Endothelial cell of umbilical vein (primary cell): Measurements from ENCODE around the gene ITGA8. TPM values are rescaled to one million over a fixed set of nuclear protein-coding genes. Genes with fewer than 3 reads are reported as not detected.

Source experiments
- BruUV-seq: library from RNA; stranded (reverse); fragments of 400-500 nt; replicated peaks from 2 replicates; lab custom pipeline; 2021; lab: Mats Ljungman, UMichigan
- CTCF ChIA-PET: fragments of 300-600, 350-600 bp; sonication (Branson Sonifier 250); formaldehyde crosslinking; loops from one replicate; lab custom pipeline; 2021; ENCODE audit warnings: antibody characterized with exemption, inconsistent platforms; lab: Charles Lee
- POLR2A ChIA-PET: fragments of 300-600, 350-600 bp; sonication (Branson Sonifier 250); formaldehyde crosslinking; loops from one replicate; lab custom pipeline; 2021; ENCODE audit warnings: antibody characterized with exemption, inconsistent platforms; lab: Charles Lee
- DNase-seq: peaks from one replicate; pipeline ENCODE4 v3.0.0-alpha.2; 2011; ENCODE audit warnings: low read depth, low spot score
- FAIRE-seq: peaks from 2 replicates; lab custom pipeline; 2011; peaks lifted over from hg19 to GRCh38; lab: Jason Lieb, UNC
- H2AFZ ChIP-seq: 2 replicates; pipeline ENCODE4 v1.6.0; 2012; ENCODE audit warnings: low read depth, low read length, control low read depth, inconsistent platforms
- H3K27ac ChIP-seq: 2 replicates; pipeline ENCODE4 v1.5.1; 2011; ENCODE audit warnings: low read depth, mild to moderate bottlenecking, control low read depth, low read length, moderate library complexity; ENCODE audit not compliant: insufficient read depth
- H3K27me3 ChIP-seq, 2 experiments: 2 replicates each; pipeline versions ENCODE4 v1.6.0 to v1.6.1; 2011; ENCODE audit warnings: low read length in 2 of 2, mixed read lengths in 1 of 2; ENCODE audit not compliant: control insufficient read depth in 2 of 2, insufficient read depth in 2 of 2
- H3K36me3 ChIP-seq, 2 experiments: 2 replicates in 1 of 2; 3 replicates in 1 of 2; pipeline ENCODE4 v1.5.1; 2011; ENCODE audit warnings: low read length in 2 of 2, mild to moderate bottlenecking in 1 of 2, moderate library complexity in 1 of 2; ENCODE audit not compliant: control insufficient read depth in 2 of 2, insufficient read depth in 2 of 2; ENCODE audit errors: extremely low read depth in 1 of 2
- H3K4me1 ChIP-seq: 3 replicates; pipeline ENCODE4 v1.5.1; 2011; ENCODE audit warnings: mild to moderate bottlenecking, low read length; ENCODE audit not compliant: control insufficient read depth, insufficient read depth; ENCODE audit errors: extremely low read depth
- H3K4me2 ChIP-seq: 2 replicates; pipeline ENCODE4 v1.6.1; 2011; ENCODE audit warnings: low read length, control low read depth, mixed read lengths; ENCODE audit not compliant: insufficient read depth
- H3K4me3 ChIP-seq, 3 experiments: fragments of 200-600 bp in 1 of 3; sonication (generic), shearing (Covaris generic) in 1 of 3; replicated peaks in 1 of 3; 2 replicates each; pipeline ENCODE4 v1.5.1; 2011 to 2016; ENCODE audit warnings: control low read depth in 3 of 3, low read length in 3 of 3, mild to moderate bottlenecking in 2 of 3, inconsistent platforms in 1 of 3, low read depth in 1 of 3, moderate library complexity in 1 of 3; ENCODE audit not compliant: insufficient read depth in 1 of 3
- H3K79me2 ChIP-seq: 2 replicates; pipeline ENCODE4 v1.6.0; 2012; ENCODE audit warnings: low read length, inconsistent platforms; ENCODE audit not compliant: control insufficient read depth, insufficient read depth
- H3K9ac ChIP-seq: replicated peaks from 2 replicates; pipeline ENCODE3; 2011; ENCODE audit warnings: low read length, control low read depth; ENCODE audit not compliant: insufficient read depth; ENCODE audit errors: extremely low read depth
- H3K9me1 ChIP-seq: replicated peaks from 3 replicates; pipeline ENCODE4 v1.6.0; 2011; ENCODE audit warnings: mild to moderate bottlenecking, low read length; ENCODE audit not compliant: control insufficient read depth, insufficient read depth; ENCODE audit errors: extremely low read depth
- H3K9me3 ChIP-seq: replicated peaks from 2 replicates; pipeline ENCODE4 v1.5.1; 2012; ENCODE audit warnings: low read length, inconsistent platforms; ENCODE audit not compliant: control insufficient read depth, insufficient read depth
- H4K20me1 ChIP-seq: replicated peaks from 2 replicates; pipeline ENCODE3; 2011; ENCODE audit warnings: mild to moderate bottlenecking, low read length; ENCODE audit not compliant: control insufficient read depth, insufficient read depth; ENCODE audit errors: extremely low read depth
- EZH2 ChIP-seq: IDR thresholded peaks from 2 replicates; pipeline ENCODE4 v1.6.1; 2012; ENCODE audit warnings: borderline replicate concordance, low read depth, mild to moderate bottlenecking, moderate library complexity, low read length, inconsistent platforms; ENCODE audit not compliant: severe bottlenecking
- FOS ChIP-seq: IDR thresholded peaks from 2 replicates; pipeline ENCODE4 v1.6.1; 2011; ENCODE audit warnings: mild to moderate bottlenecking, low read length, moderate library complexity, borderline replicate concordance; ENCODE audit not compliant: insufficient read depth
- GATA2 ChIP-seq: IDR thresholded peaks from 2 replicates; pipeline ENCODE4 v1.7.0; 2011; ENCODE audit warnings: low read depth, mild to moderate bottlenecking, moderate library complexity, mixed read lengths, low read length; ENCODE audit not compliant: insufficient read length, insufficient read depth
- JUN ChIP-seq: IDR thresholded peaks from 2 replicates; pipeline ENCODE4 v1.6.1; 2011; ENCODE audit warnings: borderline replicate concordance, low read depth; ENCODE audit not compliant: insufficient read length, insufficient read depth
- MYC ChIP-seq: IDR thresholded peaks from one replicate; pipeline ENCODE4 v1.6.1; 2011; ENCODE audit warnings: mild to moderate bottlenecking, low read depth, low read length
- POLR2A ChIP-seq: IDR thresholded peaks from 2 replicates; pipeline ENCODE4 v1.6.1; 2012; ENCODE audit warnings: low read depth, mild to moderate bottlenecking, control low read depth, low read length
- POLR2AphosphoS5 ChIP-seq: IDR thresholded peaks from 2 replicates; pipeline ENCODE4 v1.6.1; 2012; ENCODE audit warnings: low read depth, mild to moderate bottlenecking, control low read depth, low read length, moderate library complexity; ENCODE audit not compliant: insufficient read depth
- dilution Hi-C: fragments of 300-500 bp; cut with MboI; formaldehyde crosslinking; loops from one replicate; pipeline ENCODE4 v1.15.0; 2019; ENCODE audit warnings: low sequenced_read_pairs; ENCODE audit not compliant: extremely low pct_ligation_motif_present
- intact Hi-C: fragments of 100-400 bp; cut with micrococcal nuclease; formaldehyde crosslinking; loops from one replicate; pipeline ENCODE4 v1.10.0; 2022
- polyA plus RNA-seq, 4 experiments: library from polyadenylated mRNA; depleted of rRNA in 3 of 4; stranded (reverse) in 3 of 4; unstranded in 1 of 4; fragments of >200 nt; gene quantifications; 2 replicates each; pipeline versions ENCODE4 v1.2.1 to v1.2.3, GENCODE V29; 2011 to 2012; ENCODE audit warnings: missing spikeins in 1 of 4
- total RNA-seq: library from RNA; stranded (reverse); gene quantifications from 2 replicates; pipeline ENCODE4 v1.2.3, GENCODE V29; 2021
- TF ChIP-seq, protein P1 (sequence below), 2 donors: IDR thresholded peaks; 1 replicate in 1 of 2; 2 replicates in 1 of 2; pipeline ENCODE4 v1.5.1; 2011; ENCODE audit warnings: low read length in 2 of 2, mild to moderate bottlenecking in 2 of 2, moderate library complexity in 2 of 2, control low read depth in 1 of 2, inconsistent platforms in 1 of 2, low read depth in 1 of 2; ENCODE audit not compliant: insufficient read depth in 1 of 2; ENCODE audit errors: extremely low read depth in 1 of 2
- TF ChIP-seq, protein P2 (sequence below): IDR thresholded peaks from 2 replicates; pipeline ENCODE4 v1.6.1; 2011; ENCODE audit not compliant: insufficient read depth, insufficient read length

ITGA8 gene
- total and polyA plus RNA-seq, 2 donors (not counting 3 experiments of a cell fraction or from before 2014, with no cell fraction given), result 0.04 to 0.40 TPM

- H3K9me3 ChIP-seq, result no peaks in the 10 kb centered on the region
- intact Hi-C loops (no loop called here), dilution Hi-C loops (no loop called here)
- no TSS peak for BruUV-seq
- TF ChIP-seq POLR2A (no peak), JUN (no peak), POLR2AphosphoS5 (no peak), MYC (no peak), FOS (no peak), GATA2 (no peak), EZH2 (no peak)
- TF ChIP-seq, protein P1, sequence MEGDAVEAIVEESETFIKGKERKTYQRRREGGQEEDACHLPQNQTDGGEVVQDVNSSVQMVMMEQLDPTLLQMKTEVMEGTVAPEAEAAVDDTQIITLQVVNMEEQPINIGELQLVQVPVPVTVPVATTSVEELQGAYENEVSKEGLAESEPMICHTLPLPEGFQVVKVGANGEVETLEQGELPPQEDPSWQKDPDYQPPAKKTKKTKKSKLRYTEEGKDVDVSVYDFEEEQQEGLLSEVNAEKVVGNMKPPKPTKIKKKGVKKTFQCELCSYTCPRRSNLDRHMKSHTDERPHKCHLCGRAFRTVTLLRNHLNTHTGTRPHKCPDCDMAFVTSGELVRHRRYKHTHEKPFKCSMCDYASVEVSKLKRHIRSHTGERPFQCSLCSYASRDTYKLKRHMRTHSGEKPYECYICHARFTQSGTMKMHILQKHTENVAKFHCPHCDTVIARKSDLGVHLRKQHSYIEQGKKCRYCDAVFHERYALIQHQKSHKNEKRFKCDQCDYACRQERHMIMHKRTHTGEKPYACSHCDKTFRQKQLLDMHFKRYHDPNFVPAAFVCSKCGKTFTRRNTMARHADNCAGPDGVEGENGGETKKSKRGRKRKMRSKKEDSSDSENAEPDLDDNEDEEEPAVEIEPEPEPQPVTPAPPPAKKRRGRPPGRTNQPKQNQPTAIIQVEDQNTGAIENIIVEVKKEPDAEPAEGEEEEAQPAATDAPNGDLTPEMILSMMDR (IDR thresholded peaks at IDR 0.05; ENCODE audit: extremely low read depth in 1 of 2, insufficient read depth in 1 of 2, low read depth in 1 of 2, low read length in 2 of 2), result no peak
- TF ChIP-seq, protein P2, sequence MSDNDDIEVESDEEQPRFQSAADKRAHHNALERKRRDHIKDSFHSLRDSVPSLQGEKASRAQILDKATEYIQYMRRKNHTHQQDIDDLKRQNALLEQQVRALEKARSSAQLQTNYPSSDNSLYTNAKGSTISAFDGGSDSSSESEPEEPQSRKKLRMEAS, result no peak
- H4K20me1 ChIP-seq, result no peaks in the 10 kb centered on the region
- H3K4me2 ChIP-seq, result no peak overlapping the region
- no peaks in the 10 kb centered on the region for H3K9me1 ChIP-seq
- no peaks in the 10 kb centered on the region for H3K36me3 ChIP-seq
- H3K79me2 ChIP-seq, result no peaks in the 10 kb centered on the region
- no peak overlapping the region for H3K9ac ChIP-seq
- no peak for FAIRE-seq
- no peak for DNase-seq
- ChIA-PET CTCF (interaction anchor here (2.3 to 4.3 kb wide), 2 partner anchors 63 to 67 kb away, joined by 14 to 18 read pairs; partner anchors contain the start of gene ITGA8), POLR2A (no interaction called here)
- no peaks in the 10 kb centered on the region for H3K4me1 ChIP-seq
- H3K27me3 ChIP-seq, result no peaks in the 10 kb centered on the region
- H3K4me3 ChIP-seq, result no peak overlapping the region
- H3K27ac ChIP-seq, result no peak overlapping the region
- H2AFZ ChIP-seq, result no peak overlapping the region
Measured at GRCh38 chr10:15652117-15652516, 67.6 kb downstream of the ITGA8 start.
